CD14-positive monocyte (primary cell): ENCODE results near the gene KMT2C. TPM values are rescaled to one million over a fixed set of nuclear protein-coding genes. Genes with fewer than 3 reads are reported as not detected.

Experiments
- DNase-seq, 3 donors: peaks; one replicate each; pipeline ENCODE4 v3.0.0-alpha.2; 2011 to 2022
- H2AFZ ChIP-seq: 2 replicates; pipeline ENCODE4 v1.6.0; 2012; ENCODE audit warnings: mild to moderate bottlenecking, low read depth, low read length, inconsistent platforms; ENCODE audit not compliant: insufficient read depth, poor library complexity, severe bottlenecking
- H3K27ac ChIP-seq, 2 donors: 1 replicate in 1 of 2; 2 replicates in 1 of 2; pipeline ENCODE4 v1.5.1; 2012 to 2013; ENCODE audit warnings: low read length in 2 of 2, control low read depth in 1 of 2, inconsistent platforms in 1 of 2, low read depth in 1 of 2, mild to moderate bottlenecking in 1 of 2
- H3K27me3 ChIP-seq, 2 donors: one replicate each; pipeline versions ENCODE4 v1.6.0 to v1.6.1; 2011 to 2013; ENCODE audit warnings: low read length in 2 of 2; ENCODE audit not compliant: control insufficient read depth in 2 of 2, insufficient read depth in 2 of 2
- H3K36me3 ChIP-seq, 2 donors: replicated peaks in 1 of 2; 1 replicate in 1 of 2; 2 replicates in 1 of 2; pipeline versions ENCODE4 v1.5.1 to v1.6.1; 2012 to 2013; ENCODE audit warnings: low read length in 2 of 2, control low read depth in 1 of 2, inconsistent platforms in 1 of 2, mild to moderate bottlenecking in 1 of 2; ENCODE audit not compliant: insufficient read depth in 2 of 2, control insufficient read depth in 1 of 2
- H3K4me1 ChIP-seq, 2 donors: 1 replicate in 1 of 2; 2 replicates in 1 of 2; pipeline versions ENCODE4 v1.5.1 to v1.6.1; 2012 to 2013; ENCODE audit warnings: low read length in 2 of 2, control low read depth in 1 of 2, inconsistent platforms in 1 of 2, mild to moderate bottlenecking in 1 of 2, moderate library complexity in 1 of 2; ENCODE audit not compliant: insufficient read depth in 2 of 2, control insufficient read depth in 1 of 2
- H3K4me2 ChIP-seq: replicated peaks from 2 replicates; pipeline ENCODE3; 2012; ENCODE audit warnings: low read length, moderate library complexity, mild to moderate bottlenecking; ENCODE audit not compliant: poor library complexity, severe bottlenecking; ENCODE audit errors: extremely low read depth
- H3K4me3 ChIP-seq, 3 experiments: fragments of 200-600 bp in 1 of 3; sonication (generic) in 1 of 3; replicated peaks in 1 of 3; 1 replicate in 2 of 3; 2 replicates in 1 of 3; pipeline ENCODE4 v1.5.1; 2011 to 2013; ENCODE audit warnings: low read length in 3 of 3, mild to moderate bottlenecking in 3 of 3, control low read depth in 2 of 3, low read depth in 2 of 3, inconsistent platforms in 1 of 3, moderate library complexity in 1 of 3
- H3K79me2 ChIP-seq: 2 replicates; pipeline ENCODE4 v1.6.0; 2012; ENCODE audit warnings: mild to moderate bottlenecking, control low read depth, inconsistent platforms, low read length, moderate library complexity; ENCODE audit not compliant: insufficient read depth
- H3K9ac ChIP-seq: 2 replicates; pipeline ENCODE4 v1.6.0; 2017; ENCODE audit warnings: low read length, mild to moderate bottlenecking; ENCODE audit not compliant: insufficient read depth, poor library complexity, severe bottlenecking
- H3K9me3 ChIP-seq, 2 donors: replicated peaks in 1 of 2; 1 replicate in 1 of 2; 2 replicates in 1 of 2; pipeline versions ENCODE4 v1.5.1 to v1.6.1; 2012 to 2013; ENCODE audit warnings: low read length in 2 of 2, control low read depth in 1 of 2; ENCODE audit not compliant: control insufficient read depth in 1 of 2, insufficient read depth in 1 of 2
- H4K20me1 ChIP-seq: 2 replicates; pipeline ENCODE4 v1.6.0; 2012; ENCODE audit warnings: mild to moderate bottlenecking, low read length, control low read depth, moderate library complexity; ENCODE audit not compliant: insufficient read depth
- H3K27ac Mint-ChIP-seq, 7 donors: one replicate each; pipeline ENCODE4 v1.8.0; 2020; ENCODE audit warnings: mild to moderate bottlenecking in 7 of 7, mixed read lengths in 7 of 7, moderate library complexity in 6 of 7, inconsistent platforms in 2 of 7
- H3K27me3 Mint-ChIP-seq, 3 donors: one replicate each; pipeline ENCODE4 v1.8.0; 2021 to 2022; ENCODE audit warnings: low read depth in 3 of 3, mild to moderate bottlenecking in 3 of 3, mixed read lengths in 3 of 3, moderate library complexity in 3 of 3, inconsistent platforms in 1 of 3
- H3K36me3 Mint-ChIP-seq, 2 donors: one replicate each; pipeline ENCODE4 v1.8.0; 2020; ENCODE audit warnings: mixed read lengths in 2 of 2, inconsistent platforms in 1 of 2, mild to moderate bottlenecking in 1 of 2
- H3K4me1 Mint-ChIP-seq: one replicate; pipeline ENCODE4 v1.8.0; 2020; ENCODE audit warnings: mild to moderate bottlenecking, mixed read lengths
- H3K4me3 Mint-ChIP-seq, 2 donors: one replicate each; pipeline ENCODE4 v1.8.0; 2020; ENCODE audit warnings: mild to moderate bottlenecking in 2 of 2, mixed read lengths in 2 of 2, moderate library complexity in 1 of 2
- H3K9me3 Mint-ChIP-seq, 7 donors: one replicate each; pipeline ENCODE4 v1.8.0; 2020 to 2022; ENCODE audit warnings: mixed read lengths in 7 of 7, mild to moderate bottlenecking in 6 of 7, moderate library complexity in 6 of 7, inconsistent platforms in 2 of 7
- WGBS: methylation state at CpG from one replicate; pipeline ENCODE4 v1.1.5; 2013; ENCODE audit warnings: missing lambda C conversion rate; ENCODE audit not compliant: insufficient coverage; 5-methylcytosine and 5-hydroxymethylcytosine counted together
- intact Hi-C, 2 donors: fragments of 100-400 bp; cut with micrococcal nuclease; formaldehyde crosslinking; loops; one replicate each; pipeline versions ENCODE4 v1.15.0 to v1.15.1; 2023
- polyA plus RNA-seq, 3 donors: library from polyadenylated mRNA; depleted of rRNA in 1 of 3; unstranded in 2 of 3; stranded (reverse) in 1 of 3; fragments of 300-500 nt in 2 of 3; fragments of >200 nt in 1 of 3; fragmentation: Illumina TruSeq in 2 of 3; gene quantifications; 1 replicate in 2 of 3; 2 replicates in 1 of 3; pipeline ENCODE4 v1.2.3, GENCODE V29; 2012 to 2021
- TF ChIP-seq, protein P1 (sequence below): fragments of 200-600 bp; IDR thresholded peaks from one replicate; pipeline ENCODE4 v1.8.0; 2022; ENCODE audit warnings: antibody characterized with exemption, mild to moderate bottlenecking

The KMT2C gene
- polyA plus RNA-seq, 3 donors: 4.5 to 26.1 (median 7.3) TPM

DNA sequence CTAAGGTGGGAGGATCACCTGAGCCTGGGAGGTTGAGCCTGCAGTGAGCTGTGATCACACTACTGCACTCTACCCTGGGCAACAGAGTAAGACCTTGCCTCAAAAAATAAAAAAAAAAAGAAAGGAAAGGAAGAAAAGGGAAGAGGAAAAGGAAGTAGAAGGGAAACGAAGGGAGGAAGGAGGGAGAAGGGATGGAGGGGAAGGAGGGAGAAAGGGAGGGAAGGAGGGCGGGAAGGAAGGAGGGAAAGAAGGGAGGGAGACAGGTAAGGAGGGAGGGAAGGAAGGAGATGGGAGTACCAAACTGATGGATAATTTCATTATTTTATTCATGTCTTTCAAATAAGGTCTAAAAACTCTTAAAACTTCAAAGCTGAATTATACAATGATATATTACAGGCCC, 106.3 kb downstream of the KMT2C start:
- TF ChIP-seq, protein P1, sequence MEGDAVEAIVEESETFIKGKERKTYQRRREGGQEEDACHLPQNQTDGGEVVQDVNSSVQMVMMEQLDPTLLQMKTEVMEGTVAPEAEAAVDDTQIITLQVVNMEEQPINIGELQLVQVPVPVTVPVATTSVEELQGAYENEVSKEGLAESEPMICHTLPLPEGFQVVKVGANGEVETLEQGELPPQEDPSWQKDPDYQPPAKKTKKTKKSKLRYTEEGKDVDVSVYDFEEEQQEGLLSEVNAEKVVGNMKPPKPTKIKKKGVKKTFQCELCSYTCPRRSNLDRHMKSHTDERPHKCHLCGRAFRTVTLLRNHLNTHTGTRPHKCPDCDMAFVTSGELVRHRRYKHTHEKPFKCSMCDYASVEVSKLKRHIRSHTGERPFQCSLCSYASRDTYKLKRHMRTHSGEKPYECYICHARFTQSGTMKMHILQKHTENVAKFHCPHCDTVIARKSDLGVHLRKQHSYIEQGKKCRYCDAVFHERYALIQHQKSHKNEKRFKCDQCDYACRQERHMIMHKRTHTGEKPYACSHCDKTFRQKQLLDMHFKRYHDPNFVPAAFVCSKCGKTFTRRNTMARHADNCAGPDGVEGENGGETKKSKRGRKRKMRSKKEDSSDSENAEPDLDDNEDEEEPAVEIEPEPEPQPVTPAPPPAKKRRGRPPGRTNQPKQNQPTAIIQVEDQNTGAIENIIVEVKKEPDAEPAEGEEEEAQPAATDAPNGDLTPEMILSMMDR: no peak
- Mint-ChIP-seq H3K9me3 (peaks cover 0 to 3% (median 0%) of the 10 kb centered on the region in 7 donors), H3K4me3 (no peak overlapping the region), H3K4me1 (peaks cover 11% of the 10 kb centered on the region), H3K27ac (peak overlapping the region in 1 of 7 donors; percentile 22), H3K27me3 (no peaks in the 10 kb centered on the region), H3K36me3 (peaks cover 35 to 50% of the 10 kb centered on the region in 2 donors)
- H3K27me3 ChIP-seq: no peaks in the 10 kb centered on the region
- H3K79me2 ChIP-seq: peaks cover 75% of the 10 kb centered on the region
- H3K36me3 ChIP-seq: peaks cover 44 to 60% of the 10 kb centered on the region in 2 donors
- no peaks in the 10 kb centered on the region for H3K9me3 ChIP-seq
- 59% methylated on average over 2 of the region's 2 CpGs for WGBS
- intact Hi-C loops: no loop called here
- no peak overlapping the region for H2AFZ ChIP-seq
- H3K9ac ChIP-seq: no peak overlapping the region
- H3K4me1 ChIP-seq: peaks cover under 1 to 2% of the 10 kb centered on the region in 2 donors
- DNase-seq: no peak
- H3K4me2 ChIP-seq: no peak overlapping the region
- no peak overlapping the region for H3K4me3 ChIP-seq
- H3K27ac ChIP-seq: peak overlapping the region in 1 of 2 donors; percentile 18
- peaks cover 95% of the 10 kb centered on the region for H4K20me1 ChIP-seq

DNA sequence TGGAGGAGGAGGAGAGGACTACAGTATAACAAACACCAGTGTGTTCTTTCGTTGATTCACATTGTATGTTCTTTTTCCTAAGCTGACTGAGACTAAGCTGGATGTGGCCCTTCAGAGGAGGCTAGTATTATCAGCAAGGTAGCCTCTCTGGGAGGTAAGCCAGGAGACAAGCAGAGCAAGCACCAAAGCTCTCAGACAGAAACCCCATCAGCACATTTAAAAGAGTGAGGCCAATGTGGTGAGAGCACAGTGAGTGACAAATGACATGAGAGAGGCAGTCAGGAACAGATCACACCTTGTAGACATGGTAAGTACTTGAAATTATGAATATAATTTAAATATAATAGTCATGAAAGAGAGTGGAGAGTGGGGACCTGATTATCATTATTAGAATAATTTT, 107.6 kb downstream of the KMT2C start:
- Histone ChIP-seq H4K20me1 (peaks cover 95% of the 10 kb centered on the region), H3K36me3 (peaks cover 44 to 63% of the 10 kb centered on the region in 2 donors), H3K9me3 (no peaks in the 10 kb centered on the region), H3K79me2 (peaks cover 75% of the 10 kb centered on the region), H2AFZ (no peak overlapping the region), H3K4me3 (no peak overlapping the region), H3K9ac (no peak overlapping the region), H3K4me2 (no peak overlapping the region), H3K4me1 (no peaks in the 10 kb centered on the region), H3K27ac (no peak overlapping the region), H3K27me3 (no peaks in the 10 kb centered on the region)
- H3K9me3 Mint-ChIP-seq: peaks cover 0 to 3% (median 0%) of the 10 kb centered on the region in 7 donors
- WGBS: no CpG with 5 or more reads among the region's 1 CpG
- intact Hi-C loops: no loop called here
- TF ChIP-seq, protein P1: no peak
- H3K27ac Mint-ChIP-seq: peak overlapping the region in 1 of 7 donors; percentile 44
- H3K4me1 Mint-ChIP-seq: peaks cover 7% of the 10 kb centered on the region
- H3K27me3 Mint-ChIP-seq: no peaks in the 10 kb centered on the region
- no peak overlapping the region for H3K4me3 Mint-ChIP-seq
- H3K36me3 Mint-ChIP-seq: peaks cover 39 to 54% of the 10 kb centered on the region in 2 donors
- no peak for DNase-seq
